CD4-positive, alpha-beta T cell treated with Interleukin-4 for 1 hour (primary cell): ENCODE measurements around the gene MRPL58.
A peak's percentile ranks its signal among the peaks of the same experiment; 100 is the strongest.
"Not testable (repeated sequence)": the region's sequence is repeated elsewhere in the genome, so short reads cannot be mapped to it uniquely, and the experiment has no call there.

Source experiments
- DNase-seq, 2 donors: peaks; one replicate each; pipeline ENCODE4 v3.0.0-alpha.2; 2020 to 2022

The MRPL58 gene

DNA sequence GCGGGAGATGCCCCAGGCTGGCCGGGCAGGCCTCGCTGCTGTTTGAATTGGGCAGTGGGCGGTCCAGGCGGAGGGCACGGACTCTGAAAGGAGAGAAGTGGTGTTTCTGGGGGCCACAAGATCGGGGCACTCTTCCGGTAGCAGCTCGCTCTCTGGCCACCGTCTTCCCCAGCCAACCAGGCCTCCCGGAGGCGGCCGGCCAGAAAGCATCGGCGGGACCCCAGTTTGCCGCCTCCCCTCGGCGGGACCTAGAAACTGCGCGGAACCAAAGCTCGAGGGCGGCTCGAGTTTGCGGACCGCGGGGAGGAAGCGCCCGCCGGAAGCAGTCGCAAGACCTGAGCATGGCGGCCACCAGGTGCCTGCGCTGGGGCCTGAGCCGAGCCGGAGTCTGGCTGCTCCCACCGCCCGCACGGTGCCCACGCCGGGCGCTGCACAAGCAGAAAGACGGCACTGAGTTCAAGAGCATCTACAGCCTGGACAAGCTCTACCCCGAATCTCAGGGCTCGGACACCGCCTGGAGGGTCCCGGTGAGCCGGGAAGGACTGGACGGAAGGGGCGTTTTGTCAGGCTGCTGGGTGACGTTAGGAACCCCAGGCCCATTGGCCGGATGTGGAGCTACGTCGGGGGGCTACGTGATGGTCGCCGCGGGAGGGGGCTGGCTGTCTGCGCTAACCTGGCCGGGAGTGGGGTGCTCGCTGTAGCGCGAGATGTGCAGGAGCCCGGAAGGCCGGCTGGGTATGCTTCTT lies at the start of gene MRPL58:
Gene MRPL58, plus strand, starts transcription at position 325 of the 746 bp plus-strand sequence. Its CDS starts 17 bp downstream, at position 342.
- peak; percentile 82 to 83 for DNase-seq

DNA sequence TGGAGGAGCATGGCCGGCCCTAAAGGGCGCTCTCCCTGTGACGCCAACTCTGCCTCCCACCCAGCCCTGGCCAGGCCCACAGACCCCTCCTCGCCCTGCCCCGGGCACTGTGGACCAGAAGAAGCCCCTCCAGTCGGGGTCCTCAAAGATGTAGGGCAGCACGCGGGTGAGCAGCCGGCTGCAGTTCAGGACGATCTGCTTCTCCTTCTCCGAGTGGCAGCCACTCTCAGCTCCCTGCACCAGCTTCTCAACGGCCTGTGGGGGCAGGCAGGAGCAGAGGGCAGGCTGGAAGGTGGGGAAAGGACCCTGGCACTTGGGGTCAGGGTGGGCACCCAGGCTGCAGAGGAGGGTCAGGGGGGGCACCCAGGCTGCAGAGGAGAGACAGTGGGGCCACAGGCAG lies 48.8 kb upstream of the MRPL58 start:
- no peak for DNase-seq

GRCh38 chr17:74964246-74964761 lies 48.2 kb upstream of the MRPL58 start:
- DNase-seq: no peak

- DNase-seq: no peak
Observed at GRCh38 chr17:74964988-74965622, 47.4 kb upstream of the MRPL58 start.

- no peak for DNase-seq
Observed at GRCh38 chr17:74968361-74968780, 44.1 kb upstream of the MRPL58 start.

DNA sequence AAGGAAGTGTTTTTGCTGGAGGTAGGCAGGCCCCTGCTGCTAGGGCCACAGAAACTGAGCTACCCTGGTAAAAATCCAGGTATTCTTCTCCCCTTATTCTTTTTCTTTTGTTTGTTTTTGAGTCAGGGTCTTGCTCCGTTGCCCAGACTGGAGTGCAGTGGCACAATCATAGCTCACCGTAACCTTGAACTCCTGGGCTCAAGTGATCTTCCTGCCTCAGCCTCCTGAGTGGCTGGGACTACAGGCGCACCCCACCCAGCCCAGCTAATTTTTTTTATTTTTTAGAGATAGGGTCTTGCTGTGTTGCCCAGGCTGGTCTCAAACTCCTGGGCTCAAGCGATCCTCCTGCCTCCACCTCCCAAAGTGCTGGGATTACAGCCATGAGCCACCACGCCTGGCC lies 43.0 kb upstream of the MRPL58 start:
- not testable (repeated sequence) for DNase-seq

- DNase-seq: no peak
Observed at GRCh38 chr17:74970395-74970794, 42.1 kb upstream of the MRPL58 start.

DNA sequence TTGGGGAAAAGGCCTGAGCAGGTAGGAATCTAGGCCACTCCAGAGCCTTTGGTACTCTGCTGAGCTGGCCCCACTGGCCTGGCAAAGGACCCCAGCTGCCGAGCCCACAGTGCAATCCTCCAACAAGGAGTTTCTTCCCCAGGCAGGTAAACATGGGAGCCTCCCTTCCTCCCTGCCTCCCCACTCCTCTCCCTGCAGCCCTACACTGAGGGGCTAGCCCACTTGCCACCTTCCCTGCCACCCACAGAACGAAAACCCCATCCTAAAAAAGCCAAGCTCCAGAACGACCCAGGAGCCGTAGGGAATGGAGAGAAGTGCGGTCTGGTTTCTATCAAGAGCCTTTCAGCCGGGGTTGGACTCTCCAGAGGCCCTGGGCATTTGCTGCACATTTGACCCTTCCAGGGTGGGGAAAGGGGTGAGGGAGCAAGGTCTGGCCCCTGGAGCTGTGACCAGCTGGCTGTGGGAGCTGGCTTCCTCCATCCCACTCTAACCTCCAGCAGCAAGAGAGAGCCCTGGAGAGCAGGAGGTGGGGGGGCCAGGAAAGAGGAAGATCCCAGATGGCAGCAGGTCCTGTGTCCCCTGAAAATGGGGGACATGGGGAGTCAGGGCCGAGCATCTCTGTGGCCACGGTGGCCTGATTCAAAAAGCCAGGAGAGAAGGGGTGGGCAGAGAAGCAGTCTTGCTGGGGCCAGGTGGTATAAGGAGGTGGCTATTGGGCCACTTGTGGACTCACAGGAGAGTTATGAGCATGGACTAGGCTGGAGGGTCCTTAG lies 41.2 kb upstream of the MRPL58 start:
- DNase-seq: no peak

- no peak for DNase-seq
Observed at GRCh38 chr17:74971842-74972106, 40.7 kb upstream of the MRPL58 start.

DNA sequence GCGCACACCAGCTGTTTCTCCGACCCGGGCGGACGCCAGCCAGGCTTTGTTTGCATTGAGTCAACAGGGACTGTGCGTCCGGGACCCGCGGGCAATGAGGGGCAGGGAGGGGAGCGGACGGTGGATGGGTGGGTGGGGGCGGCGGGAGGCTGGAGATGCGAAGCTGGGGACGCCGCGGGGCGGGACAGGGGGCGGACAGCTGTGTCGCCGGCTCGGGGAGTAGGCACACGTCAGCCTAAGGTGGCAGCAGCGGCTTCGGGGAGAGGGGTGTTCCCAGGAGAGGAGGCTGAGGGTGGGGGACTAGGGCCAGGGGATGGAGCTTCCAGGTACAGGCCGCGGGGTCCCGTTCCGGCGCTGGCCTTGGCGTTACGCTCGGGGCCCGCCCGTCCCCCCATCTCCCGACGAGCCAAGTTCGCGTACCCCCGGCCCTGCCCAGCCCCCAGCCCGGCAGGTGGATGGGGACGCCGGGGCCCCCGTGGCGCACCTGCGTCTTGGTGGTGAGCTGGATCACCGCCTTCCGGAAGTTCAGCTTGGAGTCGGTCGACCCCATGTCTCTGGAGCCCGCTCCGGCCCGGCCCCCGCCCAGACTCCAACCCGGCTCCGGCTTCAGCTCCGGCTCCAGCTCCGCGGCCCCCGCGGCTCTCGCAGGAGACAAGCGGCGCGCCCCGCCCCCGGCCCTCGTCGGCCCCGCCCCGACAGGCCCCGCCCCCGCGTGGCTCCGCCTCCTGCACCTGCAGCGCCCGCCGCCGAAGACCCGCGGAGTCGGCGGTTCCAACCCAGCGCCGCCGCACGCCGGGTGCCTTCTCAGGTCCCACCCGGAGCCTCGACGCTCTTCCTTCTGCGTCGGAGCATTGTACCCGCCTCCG lies 40.1 kb upstream of the MRPL58 start, which contains the start of gene HID1:
Gene HID1, minus strand, starts transcription at position 653 of the 866 bp plus-strand sequence. Its CDS starts 103 bp downstream, at position 550.
- peak; percentile 77 to 85 for DNase-seq

DNA sequence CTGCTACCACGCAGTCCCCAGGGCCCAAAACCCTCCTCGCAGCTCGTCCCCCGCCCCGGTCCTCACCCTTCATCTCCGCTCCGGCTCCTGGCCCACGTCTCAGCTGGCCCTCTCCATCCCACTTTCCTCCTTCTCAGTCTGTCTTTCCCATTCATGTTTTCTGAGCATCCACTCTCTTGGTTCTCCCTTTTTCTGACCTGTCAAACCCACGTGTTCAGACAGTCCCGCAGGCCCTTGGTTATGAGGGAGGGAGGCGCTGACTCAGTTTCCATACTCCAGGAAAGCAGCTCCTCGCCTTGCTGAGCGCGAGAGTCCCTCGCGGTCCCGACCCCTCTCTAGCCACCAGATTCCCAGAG lies 39.5 kb upstream of the MRPL58 start:
- no peak for DNase-seq

GRCh38 chr17:74975943-74976342 lies 36.5 kb upstream of the MRPL58 start:
- DNase-seq: no peak

GRCh38 chr17:74977802-74978201 lies 34.7 kb upstream of the MRPL58 start:
- no peak for DNase-seq

GRCh38 chr17:74978240-74978639 lies 34.2 kb upstream of the MRPL58 start:
- no peak for DNase-seq

DNA sequence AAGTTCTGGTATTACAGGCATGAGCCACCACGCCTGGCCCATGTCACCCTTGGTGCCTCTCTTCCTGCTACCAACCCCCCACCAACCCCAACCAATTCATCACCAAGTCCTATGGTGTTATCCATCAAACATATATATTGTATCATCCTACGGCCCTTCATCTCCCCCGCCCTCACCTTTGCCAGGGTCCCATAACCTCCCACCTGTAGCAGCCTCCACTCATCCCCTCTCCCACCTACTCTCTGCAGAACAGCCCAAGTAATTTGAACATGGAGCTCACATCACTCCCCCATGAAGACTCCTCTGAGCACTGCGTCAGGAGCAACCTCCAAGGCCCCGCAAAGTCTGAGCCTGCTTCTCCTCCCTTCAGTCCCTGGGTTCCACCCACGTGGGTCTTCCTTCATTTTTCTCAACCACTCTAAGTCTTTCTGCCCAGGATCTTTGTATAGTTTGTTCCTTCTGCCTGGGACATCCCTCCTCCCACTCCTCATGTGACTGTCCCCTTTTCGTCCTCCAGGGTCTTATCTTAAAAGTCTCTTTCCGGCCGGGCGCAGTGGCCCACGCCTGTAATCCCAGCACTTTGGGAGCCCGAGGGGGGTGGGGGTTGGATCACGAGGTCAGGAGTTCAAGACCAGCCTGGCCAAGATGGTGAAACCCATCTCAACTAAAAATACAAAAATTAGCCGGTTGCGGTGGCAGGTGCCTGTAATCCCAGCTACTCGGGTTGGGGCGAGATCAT lies 32.9 kb upstream of the MRPL58 start:
- no peak for DNase-seq

DNA sequence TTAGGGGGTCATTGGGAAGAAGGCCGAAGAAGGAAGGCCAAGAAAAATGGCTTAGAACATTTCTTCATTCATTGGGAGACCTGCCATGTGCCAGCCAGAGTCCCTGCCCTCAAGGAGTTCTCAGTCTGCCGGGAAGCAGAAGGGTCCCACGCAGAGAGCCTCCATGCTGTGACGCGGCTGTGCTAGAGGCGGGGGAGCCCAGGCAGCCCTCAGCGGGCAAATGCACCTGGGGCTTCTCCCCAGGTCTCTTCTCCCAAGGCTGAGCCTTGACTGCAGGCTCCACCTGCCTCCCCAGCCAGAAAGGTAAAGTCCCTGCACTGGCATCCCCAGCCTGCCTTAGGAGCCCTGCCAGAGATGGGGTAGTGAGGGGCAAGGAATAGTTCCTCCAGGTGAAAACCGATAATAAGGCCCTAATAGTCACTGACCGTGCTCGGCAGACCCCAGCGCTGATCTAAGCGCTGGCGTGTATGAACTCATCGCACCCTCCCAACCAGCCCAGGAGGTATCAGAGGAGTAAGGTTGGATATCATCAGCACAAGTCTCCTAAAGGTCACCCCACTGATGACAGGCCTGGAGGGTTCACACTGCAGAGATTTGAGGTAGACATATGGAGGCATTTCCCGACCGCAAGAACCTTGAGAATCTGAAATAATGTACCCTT lies 31.0 kb upstream of the MRPL58 start:
- DNase-seq: no peak

DNA sequence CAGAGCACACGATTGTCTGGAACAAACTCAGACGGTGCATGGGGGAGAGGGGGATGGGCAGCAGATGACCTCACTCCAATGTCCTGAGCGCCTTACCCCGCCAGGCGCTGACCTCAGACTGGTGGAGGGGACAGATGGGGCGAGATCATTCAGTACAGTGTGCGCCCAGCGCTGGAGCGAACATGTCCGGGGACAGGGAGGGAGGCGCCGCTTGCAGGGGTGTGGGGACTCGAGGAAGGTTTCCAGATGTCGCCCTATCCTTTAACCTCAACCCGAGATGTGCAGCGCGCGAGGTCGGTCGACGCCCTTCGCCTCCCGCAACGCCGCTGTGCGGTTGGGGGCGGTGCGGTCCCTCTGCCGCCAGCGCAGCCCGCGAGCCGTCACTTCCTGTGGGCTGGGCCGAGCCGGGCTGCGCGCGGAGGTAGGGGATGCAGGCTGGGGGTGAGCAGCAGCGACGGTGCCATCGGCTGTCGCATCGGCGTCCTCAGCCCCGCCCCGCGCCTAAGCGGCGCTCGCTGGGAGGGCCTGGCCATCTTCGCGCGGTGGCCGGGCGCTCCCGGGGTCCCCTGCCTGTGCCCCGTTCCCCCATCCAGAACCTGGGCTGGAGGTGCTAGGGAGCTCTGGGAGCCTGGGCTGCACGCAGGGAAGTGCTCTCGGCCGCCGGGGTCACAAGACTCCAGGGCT lies 30.3 kb upstream of the MRPL58 start:
- DNase-seq: peak; percentile 79 to 84

DNA sequence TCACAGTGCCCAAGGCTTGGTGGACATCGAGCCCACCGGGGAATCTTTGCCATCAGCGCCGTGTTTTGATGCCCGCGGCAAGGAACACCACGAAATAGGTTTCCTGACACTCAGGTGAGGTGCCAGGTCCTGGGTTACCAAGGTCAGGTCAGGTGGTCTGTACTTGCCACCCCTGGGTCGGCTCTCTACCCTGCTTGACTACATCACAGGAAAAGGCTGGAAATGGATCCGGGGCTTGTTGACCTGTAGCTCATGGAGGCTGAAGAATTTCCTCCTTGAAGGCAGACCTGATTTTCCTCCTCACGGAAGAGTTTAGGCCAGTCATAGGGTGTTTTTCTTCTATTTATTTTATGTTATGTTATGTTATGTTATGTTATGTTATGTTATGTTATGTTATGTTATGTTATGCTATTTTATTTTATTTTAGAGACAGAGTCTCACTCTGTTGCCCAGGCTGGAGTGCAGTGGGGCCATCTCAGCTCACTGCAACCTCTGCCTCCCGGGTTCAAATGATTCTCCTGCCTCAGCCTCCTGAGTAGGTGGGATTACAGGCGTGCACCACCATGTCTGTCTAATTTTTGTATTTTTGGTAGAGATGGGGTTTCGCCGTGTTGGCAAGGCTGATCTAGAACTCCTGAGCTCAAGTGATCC lies 29.7 kb upstream of the MRPL58 start:
- DNase-seq: not testable (repeated sequence)

DNA sequence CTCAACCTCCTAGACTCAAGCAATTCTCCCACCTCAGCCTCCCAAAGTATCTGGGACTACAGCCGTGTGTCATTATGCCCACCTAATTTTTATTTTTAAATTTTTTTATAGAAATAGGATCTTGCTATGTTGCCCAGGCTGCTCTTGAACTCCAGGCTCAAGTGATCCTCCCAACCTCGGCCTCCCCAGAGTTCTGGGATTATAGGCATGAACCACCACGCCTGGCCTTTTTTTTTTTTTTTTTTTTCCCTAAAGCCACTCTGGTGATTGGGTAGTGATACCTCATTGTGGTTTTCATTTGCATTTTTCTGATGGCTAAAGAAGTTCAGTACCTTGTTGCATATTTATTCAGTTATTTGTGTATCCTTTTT lies 26.3 kb upstream of the MRPL58 start:
- no peak for DNase-seq

DNA sequence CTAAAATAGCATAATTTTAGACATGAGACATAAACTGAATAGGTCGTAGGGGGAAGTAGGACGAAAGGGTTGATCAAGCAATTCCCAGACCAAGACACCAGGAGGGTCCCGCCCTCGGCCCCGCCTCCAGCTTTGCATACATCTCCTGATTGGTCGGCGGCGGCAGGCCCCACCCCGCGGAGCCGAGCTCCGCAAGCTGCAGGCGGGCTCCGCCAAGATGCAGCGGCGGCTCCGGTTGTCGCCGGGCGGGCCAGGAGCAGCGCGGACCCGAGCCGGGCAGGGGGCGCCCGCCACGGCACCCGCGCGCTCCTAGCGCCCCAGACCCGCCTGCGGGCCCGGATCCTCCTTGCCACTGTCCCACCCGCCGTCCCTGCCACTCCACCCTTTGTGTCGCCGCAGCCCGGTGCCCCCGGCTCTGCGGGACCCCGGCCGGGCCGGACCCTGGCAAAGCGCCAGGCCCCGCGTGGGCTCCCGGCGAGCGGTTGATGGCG lies 25.0 kb upstream of the MRPL58 start, which contains the start of gene CDR2L:
Gene CDR2L, plus strand, starts transcription at position 215 of the 491 bp plus-strand sequence. CDS start 412 bp downstream, outside the sequence.
- peak; percentile 92 for DNase-seq
